HL-60 (cell line): ENCODE results near the gene STT3B.

Experiments
- DNase-seq, 2 experiments: peaks; one replicate each; pipeline ENCODE4 v3.0.0-alpha.2; 2010 to 2020; ENCODE audit warnings: low read depth in 1 of 2, low spot score in 1 of 2
- H3K27ac ChIP-seq: fragments of 250-450 bp; sonication (Bioruptor Pico); replicated peaks from 2 replicates; pipeline ENCODE4 v1.5.1; 2020; ENCODE audit warnings: mild to moderate bottlenecking, moderate library complexity
- H3K27me3 ChIP-seq: fragments of 250-450 bp; sonication (Bioruptor Pico); 2 replicates; pipeline ENCODE4 v1.5.1; 2021; ENCODE audit warnings: mild to moderate bottlenecking, moderate library complexity; ENCODE audit not compliant: insufficient read depth, poor library complexity, severe bottlenecking
- H3K4me3 ChIP-seq: replicated peaks from 2 replicates; pipeline ENCODE4 v1.5.1; 2011; ENCODE audit warnings: mild to moderate bottlenecking, control low read depth, low read length; ENCODE audit not compliant: insufficient read depth
- GABPA ChIP-seq: IDR thresholded peaks from 2 replicates; pipeline ENCODE4 v1.6.1; 2012; ENCODE audit warnings: low read depth
- POLR2AphosphoS5 ChIP-seq: IDR thresholded peaks from 2 replicates; pipeline ENCODE4 v1.6.1; 2012; ENCODE audit warnings: low read depth
- SPI1 ChIP-seq: IDR thresholded peaks from 2 replicates; pipeline ENCODE4 v1.6.1; 2012; ENCODE audit warnings: low read depth, mild to moderate bottlenecking, borderline replicate concordance
- TF ChIP-seq, protein P1 (sequence below): IDR thresholded peaks from one replicate; pipeline ENCODE4 v1.5.1; 2011; ENCODE audit warnings: low read length, control low read depth, inconsistent platforms; ENCODE audit not compliant: insufficient read depth
- TF ChIP-seq, protein P2 (sequence below): IDR thresholded peaks from 2 replicates; pipeline ENCODE4 v1.6.1; 2012; ENCODE audit warnings: low read depth; ENCODE audit not compliant: insufficient replicate concordance

The STT3B gene

DNA sequence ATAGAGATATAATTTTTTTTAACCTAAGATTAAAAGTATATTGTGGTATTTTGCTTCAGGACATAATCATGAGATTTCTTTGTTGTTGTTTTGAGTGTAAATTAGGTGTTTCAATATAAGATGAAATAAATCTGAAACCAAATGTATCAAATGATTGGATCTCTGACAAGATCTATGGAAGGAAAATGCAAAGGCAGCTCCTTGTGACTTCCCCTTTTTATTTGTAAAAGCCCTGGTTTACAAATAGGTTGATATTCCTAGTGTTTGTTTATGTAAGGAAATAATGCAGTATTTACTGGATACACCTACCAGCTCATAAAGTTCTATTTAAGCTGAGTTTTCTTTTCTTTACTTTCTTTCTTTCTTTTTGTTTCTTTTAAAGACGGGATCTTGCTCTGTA is 35.9 kb downstream of the STT3B start:
- no peaks in the 10 kb centered on the region for H3K27me3 ChIP-seq
- DNase-seq, result no peak
- no peak overlapping the region for H3K27ac ChIP-seq
- TF ChIP-seq, protein P1, sequence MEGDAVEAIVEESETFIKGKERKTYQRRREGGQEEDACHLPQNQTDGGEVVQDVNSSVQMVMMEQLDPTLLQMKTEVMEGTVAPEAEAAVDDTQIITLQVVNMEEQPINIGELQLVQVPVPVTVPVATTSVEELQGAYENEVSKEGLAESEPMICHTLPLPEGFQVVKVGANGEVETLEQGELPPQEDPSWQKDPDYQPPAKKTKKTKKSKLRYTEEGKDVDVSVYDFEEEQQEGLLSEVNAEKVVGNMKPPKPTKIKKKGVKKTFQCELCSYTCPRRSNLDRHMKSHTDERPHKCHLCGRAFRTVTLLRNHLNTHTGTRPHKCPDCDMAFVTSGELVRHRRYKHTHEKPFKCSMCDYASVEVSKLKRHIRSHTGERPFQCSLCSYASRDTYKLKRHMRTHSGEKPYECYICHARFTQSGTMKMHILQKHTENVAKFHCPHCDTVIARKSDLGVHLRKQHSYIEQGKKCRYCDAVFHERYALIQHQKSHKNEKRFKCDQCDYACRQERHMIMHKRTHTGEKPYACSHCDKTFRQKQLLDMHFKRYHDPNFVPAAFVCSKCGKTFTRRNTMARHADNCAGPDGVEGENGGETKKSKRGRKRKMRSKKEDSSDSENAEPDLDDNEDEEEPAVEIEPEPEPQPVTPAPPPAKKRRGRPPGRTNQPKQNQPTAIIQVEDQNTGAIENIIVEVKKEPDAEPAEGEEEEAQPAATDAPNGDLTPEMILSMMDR, result no peak
- TF ChIP-seq, protein P2, sequence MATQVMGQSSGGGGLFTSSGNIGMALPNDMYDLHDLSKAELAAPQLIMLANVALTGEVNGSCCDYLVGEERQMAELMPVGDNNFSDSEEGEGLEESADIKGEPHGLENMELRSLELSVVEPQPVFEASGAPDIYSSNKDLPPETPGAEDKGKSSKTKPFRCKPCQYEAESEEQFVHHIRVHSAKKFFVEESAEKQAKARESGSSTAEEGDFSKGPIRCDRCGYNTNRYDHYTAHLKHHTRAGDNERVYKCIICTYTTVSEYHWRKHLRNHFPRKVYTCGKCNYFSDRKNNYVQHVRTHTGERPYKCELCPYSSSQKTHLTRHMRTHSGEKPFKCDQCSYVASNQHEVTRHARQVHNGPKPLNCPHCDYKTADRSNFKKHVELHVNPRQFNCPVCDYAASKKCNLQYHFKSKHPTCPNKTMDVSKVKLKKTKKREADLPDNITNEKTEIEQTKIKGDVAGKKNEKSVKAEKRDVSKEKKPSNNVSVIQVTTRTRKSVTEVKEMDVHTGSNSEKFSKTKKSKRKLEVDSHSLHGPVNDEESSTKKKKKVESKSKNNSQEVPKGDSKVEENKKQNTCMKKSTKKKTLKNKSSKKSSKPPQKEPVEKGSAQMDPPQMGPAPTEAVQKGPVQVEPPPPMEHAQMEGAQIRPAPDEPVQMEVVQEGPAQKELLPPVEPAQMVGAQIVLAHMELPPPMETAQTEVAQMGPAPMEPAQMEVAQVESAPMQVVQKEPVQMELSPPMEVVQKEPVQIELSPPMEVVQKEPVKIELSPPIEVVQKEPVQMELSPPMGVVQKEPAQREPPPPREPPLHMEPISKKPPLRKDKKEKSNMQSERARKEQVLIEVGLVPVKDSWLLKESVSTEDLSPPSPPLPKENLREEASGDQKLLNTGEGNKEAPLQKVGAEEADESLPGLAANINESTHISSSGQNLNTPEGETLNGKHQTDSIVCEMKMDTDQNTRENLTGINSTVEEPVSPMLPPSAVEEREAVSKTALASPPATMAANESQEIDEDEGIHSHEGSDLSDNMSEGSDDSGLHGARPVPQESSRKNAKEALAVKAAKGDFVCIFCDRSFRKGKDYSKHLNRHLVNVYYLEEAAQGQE, result no peak
- no peak for TF ChIP-seq POLR2AphosphoS5
- peak; percentile 89 for TF ChIP-seq SPI1
- no peak overlapping the region for H3K4me3 ChIP-seq

DNA sequence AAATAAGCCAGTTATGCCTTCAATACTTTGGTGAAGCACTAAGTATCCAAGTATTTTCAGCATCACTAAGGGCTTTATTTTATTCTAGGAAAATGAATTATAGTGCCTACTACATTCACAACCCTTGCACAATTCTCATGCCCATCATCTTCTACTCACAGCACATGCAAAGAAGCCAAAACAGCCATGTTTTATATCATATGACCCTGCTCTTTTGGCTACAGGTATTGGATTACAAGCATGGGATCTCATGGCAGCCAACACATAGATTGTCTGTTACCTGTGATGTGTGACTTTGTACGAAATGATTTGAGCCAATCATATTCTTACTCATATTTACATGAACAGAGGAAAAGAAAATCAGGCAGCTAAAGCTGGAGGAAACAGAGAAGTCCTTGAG is 38.6 kb downstream of the STT3B start:
- no peak overlapping the region for H3K4me3 ChIP-seq
- H3K27me3 ChIP-seq, result no peaks in the 10 kb centered on the region
- TF ChIP-seq SPI1, result no peak
- TF ChIP-seq, protein P2, result no peak
- no peak for TF ChIP-seq POLR2AphosphoS5
- TF ChIP-seq, protein P1, result no peak
- no peak for TF ChIP-seq GABPA
- no peak overlapping the region for H3K27ac ChIP-seq
- no peak for DNase-seq

DNA sequence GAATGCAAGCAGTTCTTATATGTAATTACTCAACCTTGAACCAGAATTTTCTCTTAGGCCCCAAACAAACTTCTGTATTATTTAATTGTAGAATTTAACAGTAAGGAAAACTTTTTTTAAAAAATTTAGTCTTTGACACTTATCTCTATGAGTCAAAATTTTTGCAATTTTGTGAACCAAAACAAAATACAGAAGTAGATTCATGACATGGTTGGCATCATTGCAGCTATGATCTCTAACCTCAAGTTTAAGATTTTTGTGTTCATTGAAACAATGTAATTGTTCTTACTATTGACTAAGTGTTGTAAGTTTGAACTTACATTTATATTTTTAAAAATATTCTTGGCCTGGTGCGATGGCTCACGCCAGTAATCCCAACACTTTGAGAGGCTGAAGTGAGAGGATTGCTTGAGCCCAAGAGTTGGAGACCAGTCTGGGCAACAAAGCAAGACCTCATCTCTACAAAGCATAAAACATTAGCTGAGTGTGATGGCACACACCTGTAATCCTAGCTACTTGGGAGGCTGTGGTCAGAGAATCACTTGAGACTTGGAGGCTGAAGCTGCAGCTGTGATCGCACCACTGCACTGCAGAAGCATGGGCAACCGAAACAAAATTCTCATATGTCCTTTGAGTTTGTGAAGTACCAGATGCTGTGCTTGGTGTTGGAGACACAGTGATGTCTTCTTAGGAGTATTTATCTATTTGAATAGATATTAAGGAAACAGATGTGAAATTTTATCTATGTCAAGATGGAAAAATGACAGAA is 39.7 kb downstream of the STT3B start:
- no peak for DNase-seq
- TF ChIP-seq POLR2AphosphoS5 (no peak), GABPA (no peak), SPI1 (no peak)
- TF ChIP-seq, protein P2, result no peak
- TF ChIP-seq, protein P1, result no peak
- Histone ChIP-seq H3K4me3 (no peak overlapping the region), H3K27ac (no peak overlapping the region), H3K27me3 (no peaks in the 10 kb centered on the region)
